Left lung (tissue), 10 donors: ENCODE measurements around the gene TM7SF3. TPM values are rescaled to one million over a fixed set of nuclear protein-coding genes. Genes with fewer than 3 reads are reported as not detected.
A peak's percentile ranks its signal among the peaks of the same experiment; 100 is the strongest.

ENCODE experiments used
- ATAC-seq: fragments of 200-7000 bp; cut with Tn5 transposase; one replicate; pipeline ENCODE4 v1.9.1; 2020; ENCODE audit warnings: moderate library complexity
- DNase-seq, 4 donors: peaks; one replicate each; pipeline ENCODE4 v3.0.0-alpha.2; 2013 to 2020
- H3K27ac ChIP-seq, 2 donors: fragments of 200-600 bp; sonication (generic) in 1 of 2; one replicate each; pipeline versions ENCODE4 v1.5.0 to v1.8.0; 2020 to 2021
- H3K27me3 ChIP-seq, 2 donors: fragments of 200-600 bp; sonication (generic) in 1 of 2; one replicate each; pipeline versions ENCODE4 v1.5.0 to v1.8.0; 2020 to 2021
- H3K36me3 ChIP-seq, 2 donors: fragments of 200-600 bp; sonication (generic) in 1 of 2; one replicate each; pipeline versions ENCODE4 v1.5.0 to v1.8.0; 2020 to 2021
- H3K4me1 ChIP-seq, 2 donors: fragments of 200-600 bp; one replicate each; pipeline ENCODE4 v1.8.0; 2021
- H3K4me3 ChIP-seq, 2 donors: fragments of 200-600 bp; sonication (generic) in 1 of 2; one replicate each; pipeline versions ENCODE4 v1.5.0 to v1.8.0; 2020 to 2021; ENCODE audit warnings: mild to moderate bottlenecking in 1 of 2
- H3K9me3 ChIP-seq, 2 donors: fragments of 200-600 bp; sonication (generic) in 1 of 2; one replicate each; pipeline versions ENCODE4 v1.5.0 to v1.8.0; 2020 to 2021
- CTCF ChIP-seq, 2 donors: fragments of 200-600 bp; sonication (generic) in 1 of 2; IDR thresholded peaks; one replicate each; pipeline versions ENCODE4 v1.5.0 to v1.8.0; 2021; ENCODE audit warnings: antibody characterized with exemption in 2 of 2
- intact Hi-C, 2 donors: fragments of 100-400 bp; cut with DNase I; formaldehyde crosslinking; loops; one replicate each; pipeline versions ENCODE4 v1.11.2 to v1.14.2; 2022
- polyA plus RNA-seq, 6 donors: library from polyadenylated mRNA; unstranded; fragments of 120-200 nt; gene quantifications; one replicate each; pipeline ENCODE4 v1.2.1, GENCODE V29; 2013; ENCODE audit not compliant: insufficient read length in 6 of 6
- total RNA-seq, 2 donors: library from RNA; stranded (reverse); fragmentation: NEBNext Ultra II Directional; extraction: Animal tissue kit (Norgen Biotek cat#: 25700); gene quantifications; one replicate each; pipeline ENCODE4 v1.2.1, GENCODE V29; 2021
- donor health status: DM: no; HTN: yes; CAD: no.
- donor health status: DM: no; HTN: no; CAD: no.

Gene TM7SF3
- total and polyA plus RNA-seq, 8 donors, result 47.8 to 130 (median 59.0) TPM

GRCh38 chr12:27002141-27002540, 12.0 kb downstream of the TM7SF3 start:
- intact Hi-C loops, result no loop called here
- no peak for TF ChIP-seq CTCF (IDR thresholded peaks at IDR 0.05)
- peaks cover 0 to 18% of the 10 kb centered on the region in 2 donors for H3K36me3 ChIP-seq
- ATAC-seq (no peak), DNase-seq (no peak)
- no peak overlapping the region for H3K4me3 ChIP-seq
- peaks cover 4 to 51% of the 10 kb centered on the region in 2 donors for H3K4me1 ChIP-seq
- H3K27me3 ChIP-seq, result no peaks in the 10 kb centered on the region
- H3K27ac ChIP-seq, result peak overlapping the region in 1 of 2 donors; percentile 59
- H3K9me3 ChIP-seq, result no peaks in the 10 kb centered on the region

DNA sequence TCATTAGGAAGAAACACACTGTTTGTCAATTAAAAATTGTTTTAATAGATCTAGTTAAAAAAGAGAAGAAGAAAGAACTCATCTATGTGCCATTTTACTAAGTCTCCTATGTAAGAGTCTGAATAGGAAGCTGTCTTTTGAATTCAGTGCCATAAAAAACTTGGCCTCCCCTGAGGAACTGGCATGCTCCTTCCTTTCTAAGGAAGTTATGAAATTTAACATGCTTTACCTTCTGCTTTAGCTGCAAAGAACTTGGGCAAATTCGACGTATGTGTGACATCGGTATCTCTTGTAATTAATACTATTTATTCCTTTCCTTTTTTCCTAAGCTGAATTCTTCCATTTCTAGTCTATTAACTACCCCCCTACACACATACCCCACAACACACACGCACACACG, 12.5 kb downstream of the TM7SF3 start:
- Histone ChIP-seq H3K9me3 (no peaks in the 10 kb centered on the region), H3K27me3 (no peaks in the 10 kb centered on the region), H3K36me3 (peaks cover 0 to 18% of the 10 kb centered on the region in 2 donors), H3K4me1 (peaks cover 4 to 51% of the 10 kb centered on the region in 2 donors), H3K4me3 (no peak overlapping the region), H3K27ac (peak overlapping the region in 1 of 2 donors; percentile 59)
- DNase-seq (no peak), ATAC-seq (peak; percentile 28)
- no peak for TF ChIP-seq CTCF (IDR thresholded peaks at IDR 0.05)
- intact Hi-C loops, result no loop called here

DNA sequence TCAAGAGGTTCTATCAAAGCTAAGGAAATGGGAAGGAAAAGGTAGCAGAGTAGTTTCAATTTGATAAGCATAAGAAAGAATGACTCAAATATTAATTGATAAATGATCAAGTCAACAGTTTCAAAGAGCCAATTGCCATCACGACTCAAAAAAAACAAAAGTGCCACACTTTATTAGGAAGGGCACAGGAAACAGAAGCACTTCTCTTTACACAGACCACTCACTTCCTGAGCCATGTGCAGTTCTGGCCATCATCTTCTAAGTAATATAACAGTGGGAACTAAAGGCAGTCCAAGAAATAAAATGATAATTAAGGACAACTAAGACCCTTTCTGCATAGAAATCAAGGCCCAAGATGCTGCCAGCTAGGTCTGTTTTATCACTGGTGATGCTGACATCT, 13.2 kb downstream of the TM7SF3 start:
- intact Hi-C loops, result no loop called here
- Histone ChIP-seq H3K27ac (peak overlapping the region in 1 of 2 donors; percentile 59), H3K36me3 (peaks cover 0 to 19% of the 10 kb centered on the region in 2 donors), H3K4me1 (peaks cover 4 to 47% of the 10 kb centered on the region in 2 donors), H3K27me3 (no peaks in the 10 kb centered on the region), H3K9me3 (no peaks in the 10 kb centered on the region), H3K4me3 (no peak overlapping the region)
- no peak for TF ChIP-seq CTCF (IDR thresholded peaks at IDR 0.05)
- ATAC-seq, result no peak
- DNase-seq, result no peak

DNA sequence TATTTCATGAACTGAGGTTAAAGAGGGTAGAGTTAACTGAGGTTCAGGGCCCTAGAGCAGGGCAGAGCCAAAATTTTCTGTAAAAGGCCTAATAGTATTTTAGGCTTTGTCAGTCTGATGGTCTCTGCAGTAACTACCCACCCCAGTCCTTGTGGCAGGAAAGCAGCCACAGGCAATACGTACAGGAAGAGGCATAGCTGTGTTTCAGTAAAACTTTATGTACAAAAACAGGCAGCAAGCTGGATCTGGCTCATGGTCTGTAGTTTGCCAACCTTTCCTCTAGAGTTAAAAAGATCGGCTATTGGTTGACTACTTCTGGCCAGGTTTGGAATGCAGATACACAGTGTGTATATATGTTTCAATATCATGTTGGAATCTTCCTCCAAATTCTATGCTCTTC, 17.2 kb downstream of the TM7SF3 start:
- no peaks in the 10 kb centered on the region for H3K27me3 ChIP-seq
- H3K4me1 ChIP-seq, result peaks cover 4 to 37% of the 10 kb centered on the region in 2 donors
- no peaks in the 10 kb centered on the region for H3K9me3 ChIP-seq
- peaks cover 0 to 53% of the 10 kb centered on the region in 2 donors for H3K36me3 ChIP-seq
- DNase-seq (no peak), ATAC-seq (no peak)
- H3K27ac ChIP-seq, result peak overlapping the region in 1 of 2 donors; percentile 76
- TF ChIP-seq CTCF (IDR thresholded peaks at IDR 0.05), result no peak
- H3K4me3 ChIP-seq, result no peak overlapping the region
- intact Hi-C loops, result no loop called here

- ATAC-seq (no peak), DNase-seq (no peak)
- Histone ChIP-seq H3K4me1 (peaks cover 0 to 24% of the 10 kb centered on the region in 2 donors), H3K4me3 (no peak overlapping the region), H3K27ac (no peak overlapping the region), H3K36me3 (peaks cover 0 to 56% of the 10 kb centered on the region in 2 donors), H3K27me3 (no peaks in the 10 kb centered on the region), H3K9me3 (no peaks in the 10 kb centered on the region)
- TF ChIP-seq CTCF (IDR thresholded peaks at IDR 0.05), result no peak
- intact Hi-C loops, result no loop called here
These were observed 18.5 kb downstream of the TM7SF3 start for GRCh38 chr12:26995706-26996105.
